Measurements from ENCODE around the gene OR5AU1.
"Not testable (repeated sequence)": the region's sequence is repeated elsewhere in the genome, so short reads cannot be mapped to it uniquely, and the experiment has no call there.

Gene OR5AU1

DNA sequence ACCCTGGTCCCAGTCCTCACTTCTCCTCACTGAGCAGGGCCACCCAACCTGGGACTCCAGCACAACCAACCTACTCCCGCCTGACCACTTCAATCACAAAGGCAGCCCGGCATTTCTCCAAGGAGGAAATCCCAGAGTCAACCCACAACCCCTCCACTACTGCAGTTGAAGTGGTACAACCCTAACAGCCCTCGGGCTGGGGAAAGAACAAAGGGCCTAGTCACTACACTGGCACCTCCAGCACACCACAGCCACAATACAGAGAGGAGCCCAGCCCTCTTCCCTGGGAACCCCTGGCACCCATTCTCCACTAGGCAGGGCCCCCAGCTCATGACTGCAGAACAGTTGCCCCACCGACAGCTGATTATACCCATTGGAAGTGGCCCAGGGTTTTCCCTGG, 13.7 kb upstream of the OR5AU1 start:
- DNase-seq, result no peak

DNA sequence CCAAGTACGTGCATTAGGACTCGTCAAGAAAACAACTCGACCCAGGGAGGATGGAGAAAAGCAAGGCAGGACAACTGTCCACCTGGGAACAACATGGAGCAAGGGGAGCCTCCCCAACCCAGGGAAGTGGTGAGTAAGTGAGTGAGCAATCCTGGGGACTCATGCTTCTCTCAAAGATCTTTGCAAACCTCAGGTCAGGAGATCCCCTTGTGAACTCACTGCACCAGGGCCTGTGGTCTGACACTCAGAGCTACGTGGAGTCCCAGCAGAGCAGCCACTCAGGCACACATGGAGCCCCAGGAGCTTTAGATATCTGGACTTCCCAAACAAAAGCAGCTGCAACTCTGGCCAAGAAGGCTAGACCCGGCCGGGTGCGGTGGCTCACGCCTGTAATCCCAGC, 12.2 kb upstream of the OR5AU1 start:
- DNase-seq, result no peak

DNA sequence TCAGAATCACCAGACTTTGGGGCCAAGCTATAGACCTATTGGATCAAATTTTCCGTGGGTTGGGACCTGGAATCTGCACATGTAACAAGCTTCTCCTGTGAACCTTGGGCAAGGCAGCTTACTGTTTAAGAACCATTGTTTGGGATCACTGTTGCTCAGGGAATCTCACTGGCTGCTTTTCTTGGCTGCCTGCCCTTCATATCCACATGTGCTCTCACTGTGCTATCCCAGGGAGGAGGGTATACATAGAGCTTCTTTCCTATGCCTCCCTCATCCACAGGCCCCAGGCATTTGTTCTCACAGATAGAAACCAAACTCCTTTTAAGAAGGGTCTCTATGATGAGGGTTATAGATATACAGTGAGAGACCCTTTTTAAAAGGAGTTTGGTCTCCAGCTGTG, 9.8 kb upstream of the OR5AU1 start:
- DNase-seq, result not testable (repeated sequence)

DNA sequence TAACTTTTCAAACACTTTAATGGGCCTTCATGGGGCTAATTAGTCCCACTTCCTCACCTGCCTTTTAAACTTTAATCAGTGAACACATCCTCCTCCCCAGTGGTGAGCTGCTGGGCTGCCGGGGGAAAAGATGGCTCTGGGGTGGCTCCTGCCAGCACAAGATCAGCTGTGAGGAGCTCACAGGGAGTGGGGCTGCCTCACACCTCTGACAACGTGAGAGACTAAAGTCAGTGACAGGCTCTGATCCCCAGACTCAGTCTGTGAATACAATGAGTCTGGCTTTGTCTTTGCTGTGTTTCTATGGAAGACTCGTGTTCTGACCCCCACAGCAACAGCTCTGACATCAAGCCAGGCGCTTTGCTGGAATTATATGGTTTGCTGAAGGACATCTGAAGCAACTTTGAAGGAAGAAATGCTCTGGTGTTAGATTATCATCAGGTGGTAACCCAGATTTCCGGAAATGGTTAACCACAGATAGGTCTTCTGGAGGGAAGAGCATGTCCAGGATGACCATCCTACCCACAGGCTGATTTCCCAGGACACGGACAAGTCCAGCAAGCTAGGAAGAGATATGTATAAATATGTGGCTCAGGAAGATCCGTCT, 9.2 kb upstream of the OR5AU1 start:
- not testable (repeated sequence) for DNase-seq

DNA sequence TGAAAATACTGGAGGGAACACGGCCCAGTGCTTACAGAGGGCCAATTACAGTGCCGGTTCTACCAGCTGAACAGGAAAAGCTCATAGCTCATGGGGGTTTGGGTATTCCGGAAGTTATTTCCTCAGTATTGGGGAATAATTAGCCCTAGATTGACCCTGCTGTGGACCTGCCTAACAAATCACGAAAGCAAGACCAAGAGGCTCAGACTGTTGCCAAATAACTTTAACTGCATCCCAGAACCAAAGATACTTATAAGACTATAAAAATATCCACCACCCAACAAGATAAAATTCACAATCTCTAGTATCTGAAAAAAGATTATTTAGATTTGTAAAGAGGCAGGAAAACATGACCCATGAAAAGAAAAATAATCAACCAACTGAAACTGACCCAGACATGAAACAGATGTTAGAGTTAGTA, 8.0 kb upstream of the OR5AU1 start:
- no peak for DNase-seq

DNA sequence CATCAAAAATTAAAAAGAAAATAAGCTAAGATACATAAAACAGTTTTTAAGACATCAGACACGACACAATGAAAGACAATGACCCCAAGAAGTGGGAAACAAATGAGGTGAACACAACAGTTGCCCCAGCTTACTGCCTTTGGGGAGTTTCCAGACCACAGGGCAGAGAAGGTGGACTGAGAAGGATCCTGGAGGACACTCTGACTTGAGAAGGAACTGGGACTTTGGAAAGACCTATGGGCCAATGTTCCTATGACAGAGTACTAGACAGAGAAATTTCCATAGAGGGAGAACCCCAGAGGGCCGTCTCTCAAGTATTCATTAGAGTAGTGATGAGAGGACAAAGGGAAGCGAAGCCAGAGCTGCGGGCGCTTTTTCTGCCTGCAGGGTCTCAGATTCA, 6.2 kb upstream of the OR5AU1 start:
- no peak for DNase-seq

DNA sequence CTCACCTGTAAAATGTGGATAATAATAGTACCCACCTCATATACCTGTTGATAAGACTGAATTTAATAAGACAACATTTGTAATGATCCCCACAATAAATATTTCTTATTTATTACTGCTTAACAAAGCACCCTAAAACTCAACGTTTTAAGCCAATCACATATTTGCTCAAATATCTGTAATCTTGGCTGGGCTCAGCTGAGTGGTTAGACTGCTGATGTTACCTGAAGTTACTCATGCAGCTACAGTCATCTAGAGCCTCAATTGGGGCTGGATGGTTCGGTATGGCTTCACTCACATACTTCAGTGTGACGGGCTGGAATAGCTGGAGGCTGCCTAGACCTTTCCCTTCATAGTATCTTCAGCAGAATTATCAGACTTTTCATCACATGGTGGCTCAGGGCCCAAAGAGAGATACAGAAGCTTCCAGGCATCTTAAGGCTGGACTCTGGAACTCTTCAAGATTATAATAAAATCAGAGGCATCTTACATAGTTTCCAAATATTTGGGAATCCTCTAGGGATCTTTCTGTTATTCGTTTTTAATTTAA, 4.3 kb upstream of the OR5AU1 start:
- DNase-seq, result no peak

DNA sequence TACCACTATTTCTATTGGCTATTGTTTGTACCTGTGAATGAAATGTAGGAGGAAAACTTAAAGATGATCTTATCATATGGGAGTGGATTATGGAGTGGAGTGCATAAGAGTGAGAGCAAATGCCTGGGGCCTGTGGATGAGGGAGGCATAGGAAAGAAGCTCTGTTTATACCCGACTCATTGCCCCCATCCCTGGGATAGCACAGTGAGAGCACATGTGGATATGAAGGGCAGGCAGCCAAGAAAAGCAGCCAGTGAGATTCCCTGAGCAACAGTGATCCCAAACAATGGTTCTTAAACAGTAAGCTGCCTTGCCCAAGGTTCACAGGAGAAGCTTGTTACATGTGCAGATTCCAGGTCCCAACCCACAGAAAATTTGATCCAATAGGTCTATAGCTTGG, 2.3 kb upstream of the OR5AU1 start:
- not testable (repeated sequence) for DNase-seq

DNA sequence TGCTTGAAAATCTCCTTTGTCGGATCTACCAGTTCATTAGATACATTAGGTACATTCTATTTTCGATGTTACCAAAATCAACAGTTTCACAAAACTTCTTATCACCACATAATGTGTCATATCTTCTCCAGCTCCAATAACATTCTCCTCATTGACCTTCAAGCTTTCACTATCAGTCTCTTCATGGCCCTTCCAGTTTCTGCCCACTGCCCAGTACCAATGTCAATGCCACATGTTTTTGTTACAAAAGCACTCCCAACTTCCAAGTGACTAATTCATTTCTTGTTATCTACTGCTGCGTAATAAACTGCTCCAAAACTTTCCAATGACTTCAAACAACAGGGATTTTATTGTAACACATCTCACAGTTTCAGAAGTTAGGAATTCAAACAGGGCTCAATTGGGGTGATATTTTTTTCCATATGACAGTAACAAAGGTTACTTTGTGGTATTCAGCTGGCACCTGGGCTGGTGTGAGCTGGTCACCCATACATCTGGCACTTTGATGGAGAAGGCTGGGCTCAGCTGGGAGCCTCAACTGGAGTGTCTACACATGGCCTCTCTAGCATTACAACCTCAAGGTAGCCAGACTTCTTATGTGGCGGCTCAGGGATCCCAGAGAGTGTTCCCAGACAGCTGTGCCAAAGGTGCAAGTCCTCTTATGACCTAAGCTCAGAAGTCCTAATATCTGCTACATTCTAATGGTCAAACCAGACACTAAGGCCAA, 6.1 kb downstream of the OR5AU1 start:
- no peak for DNase-seq

DNA sequence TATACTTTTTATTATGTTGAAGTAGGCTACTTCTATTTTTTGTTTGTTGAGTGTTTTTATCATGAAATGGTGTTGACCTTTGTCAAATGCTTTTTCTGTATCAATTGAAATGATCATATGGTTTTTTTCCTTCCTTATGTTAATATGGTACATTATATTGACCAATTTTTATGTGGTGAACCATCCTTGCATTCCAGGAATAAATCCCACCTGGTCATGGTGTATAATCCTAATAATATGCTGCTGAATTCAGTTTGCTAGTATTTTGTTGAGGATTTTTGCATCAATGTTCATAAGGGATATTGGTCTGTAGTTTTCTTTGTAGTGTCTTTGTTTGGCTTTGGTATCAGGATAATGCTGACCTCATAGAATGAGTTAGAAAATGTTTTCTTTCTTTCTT, 10.4 kb downstream of the OR5AU1 start:
- DNase-seq, result no peak

DNA sequence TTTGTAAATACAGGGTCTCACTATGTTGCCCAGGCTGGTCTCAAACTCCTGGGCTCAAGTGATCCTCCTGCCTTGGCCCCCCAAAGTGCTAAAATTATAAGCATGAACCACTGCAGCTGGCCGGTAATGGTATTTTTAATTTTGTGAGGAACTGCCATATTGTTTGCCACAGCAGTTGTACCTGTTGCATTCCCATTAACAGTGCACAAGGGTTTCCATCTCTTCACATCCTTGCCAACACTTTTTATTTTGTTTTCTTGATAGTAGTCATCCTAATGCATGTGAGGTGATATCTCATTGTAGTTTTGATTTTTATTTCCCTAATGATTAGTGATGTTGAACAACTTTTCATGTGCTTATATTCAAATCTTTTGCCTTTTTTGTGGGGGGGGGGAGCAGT, 13.5 kb downstream of the OR5AU1 start:
- no peak for DNase-seq

DNA sequence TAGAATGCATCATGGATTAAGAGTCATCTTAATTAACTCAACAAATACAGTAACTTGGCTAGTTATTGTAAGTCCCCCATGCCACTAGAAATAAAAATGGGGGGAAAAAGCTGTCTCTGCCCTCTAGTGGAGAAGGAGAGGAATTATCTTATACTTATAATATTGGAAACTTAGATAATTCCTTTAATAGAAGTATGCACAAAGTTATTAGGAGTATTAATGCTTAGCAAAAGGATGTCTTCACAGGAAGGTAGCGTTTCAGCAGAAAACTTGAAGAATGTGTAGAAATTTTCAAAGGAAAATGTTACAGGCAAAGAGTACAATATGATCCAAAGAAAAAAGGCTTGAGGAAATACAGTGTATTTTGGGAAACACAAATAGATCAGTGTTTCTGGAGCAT, 19.8 kb downstream of the OR5AU1 start:
- DNase-seq, result no peak

DNA sequence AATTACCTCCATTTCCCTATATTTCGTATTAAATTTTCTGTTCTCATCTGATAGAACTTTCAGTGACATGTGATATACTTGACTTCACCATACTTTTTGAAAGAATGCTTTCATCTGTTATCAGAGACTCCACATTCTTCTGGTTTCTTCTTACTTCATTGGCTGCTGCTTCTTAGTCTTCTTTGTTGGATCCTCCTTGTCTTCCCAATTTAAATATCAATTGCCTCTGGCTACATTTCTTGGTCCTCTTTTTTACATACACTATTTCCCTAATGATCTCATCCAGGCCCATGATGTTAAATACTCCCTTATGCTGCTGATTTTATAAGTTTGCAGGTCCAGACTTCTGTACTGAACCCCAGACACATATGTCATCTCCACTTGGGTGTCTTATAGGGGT, 22.0 kb downstream of the OR5AU1 start:
- DNase-seq, result no peak

DNA sequence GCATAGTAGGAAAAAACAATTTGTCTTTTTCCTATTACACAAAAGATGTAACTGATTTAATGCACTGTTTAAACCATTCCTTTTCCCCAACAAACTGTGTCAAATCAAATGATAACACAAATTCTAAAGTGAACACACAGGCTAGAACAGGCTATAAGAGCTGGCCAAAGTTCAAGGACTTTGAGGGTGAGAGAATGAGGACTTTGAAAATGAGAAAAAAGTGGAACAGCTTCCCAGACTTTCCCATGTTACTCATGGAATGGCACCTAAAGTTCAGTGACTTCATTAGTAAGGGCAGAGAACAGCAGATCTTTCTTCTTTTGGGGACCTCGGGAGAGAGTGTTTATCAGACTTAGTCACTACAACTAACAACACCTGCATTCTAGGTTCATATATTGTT, 32.4 kb downstream of the OR5AU1 start:
- DNase-seq, result no peak

DNA sequence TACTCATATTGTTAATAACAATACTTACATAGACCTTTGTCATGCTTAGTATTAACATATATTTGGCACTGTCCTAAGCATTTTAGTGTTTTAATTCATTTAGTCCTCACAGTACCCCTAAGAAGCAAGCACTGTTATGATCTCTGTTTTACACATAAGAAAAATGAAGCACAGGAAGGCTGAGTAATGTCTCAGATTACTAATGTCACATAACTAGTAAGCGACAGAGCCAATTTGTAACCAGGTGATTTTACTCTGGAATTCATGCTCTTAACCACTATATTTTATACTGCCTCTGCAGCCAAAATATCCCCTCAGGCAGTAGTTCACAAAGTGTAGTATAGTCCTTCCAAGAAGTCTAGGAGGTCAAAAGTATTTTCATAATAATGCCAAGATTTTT, 34.7 kb downstream of the OR5AU1 start:
- DNase-seq, result no peak

DNA sequence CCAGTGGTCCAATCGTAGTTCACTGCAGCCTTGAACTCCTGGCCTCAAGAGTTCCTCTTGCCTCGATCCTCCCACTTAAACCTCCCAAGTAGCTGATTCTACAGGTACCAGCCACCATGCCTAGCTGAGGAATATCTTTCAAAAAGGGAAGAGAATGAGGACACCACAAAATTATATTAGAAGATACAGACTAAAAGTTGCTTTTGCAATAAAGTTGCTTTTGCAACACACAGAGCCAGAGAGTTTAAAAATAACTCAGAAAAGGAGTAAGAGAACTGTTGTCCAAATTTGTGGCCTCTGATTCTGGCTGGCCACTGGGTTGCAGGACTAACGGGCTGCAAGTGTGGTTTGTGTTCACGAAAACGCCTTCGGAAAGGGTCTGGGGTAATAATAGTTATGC, 35.2 kb downstream of the OR5AU1 start:
- no peak for DNase-seq

DNA sequence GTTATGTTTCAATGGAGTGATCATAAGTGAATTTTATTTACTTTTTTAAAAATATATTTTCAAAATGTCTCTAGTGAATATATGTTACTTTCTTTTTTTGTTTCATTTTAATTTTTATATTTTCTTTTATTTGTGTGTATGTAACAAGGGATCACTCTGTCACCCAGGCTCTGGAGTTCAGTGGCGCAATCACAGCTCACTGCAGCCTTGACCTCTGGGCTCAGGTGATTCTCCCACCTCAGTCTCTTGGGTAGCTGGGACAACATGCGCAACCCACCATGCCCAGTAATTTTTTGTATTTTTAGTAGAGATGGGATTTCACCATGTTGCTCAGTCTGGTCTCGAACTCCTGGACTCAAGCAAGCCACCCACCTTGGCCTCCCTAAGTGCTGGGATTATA, 36.9 kb downstream of the OR5AU1 start:
- DNase-seq, result no peak

DNA sequence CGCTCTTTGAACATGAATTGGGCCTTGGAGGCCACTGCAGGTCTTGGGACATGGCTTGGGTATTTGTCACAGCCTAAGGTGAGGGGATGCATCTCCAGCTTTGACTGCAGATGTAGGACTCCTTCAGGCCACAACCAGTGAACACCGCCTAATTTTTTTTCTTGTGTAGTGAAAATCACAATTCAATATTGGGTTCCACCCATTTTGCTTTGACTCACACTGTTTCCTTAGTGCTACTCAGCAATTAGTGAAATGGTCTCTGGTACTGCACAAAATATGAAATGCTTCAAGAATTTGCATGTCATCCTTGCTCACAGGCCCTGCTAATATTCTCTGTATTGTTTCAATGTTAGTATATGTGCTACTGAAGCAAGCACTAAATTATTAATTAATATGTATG, 42.5 kb downstream of the OR5AU1 start:
- DNase-seq, result no peak

DNA sequence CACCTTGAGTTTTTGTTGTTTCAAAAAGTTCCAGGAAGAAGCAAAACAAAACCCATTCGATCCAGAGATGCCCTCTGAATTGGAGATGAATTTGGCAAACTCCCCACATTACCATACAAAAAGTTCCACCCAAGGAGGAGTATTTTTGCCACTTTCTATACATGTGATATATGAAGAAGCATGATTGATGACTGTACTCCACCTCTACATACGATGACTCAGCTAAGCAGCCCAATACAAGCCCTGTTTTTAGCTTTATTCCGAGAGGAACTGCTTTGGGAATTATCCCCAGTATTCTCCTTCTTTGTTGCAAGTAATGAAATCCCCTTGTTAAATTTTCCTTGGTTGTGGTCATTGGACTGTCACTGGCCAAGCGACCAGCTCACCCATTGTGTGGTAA, 43.6 kb downstream of the OR5AU1 start:
- DNase-seq, result no peak

DNA sequence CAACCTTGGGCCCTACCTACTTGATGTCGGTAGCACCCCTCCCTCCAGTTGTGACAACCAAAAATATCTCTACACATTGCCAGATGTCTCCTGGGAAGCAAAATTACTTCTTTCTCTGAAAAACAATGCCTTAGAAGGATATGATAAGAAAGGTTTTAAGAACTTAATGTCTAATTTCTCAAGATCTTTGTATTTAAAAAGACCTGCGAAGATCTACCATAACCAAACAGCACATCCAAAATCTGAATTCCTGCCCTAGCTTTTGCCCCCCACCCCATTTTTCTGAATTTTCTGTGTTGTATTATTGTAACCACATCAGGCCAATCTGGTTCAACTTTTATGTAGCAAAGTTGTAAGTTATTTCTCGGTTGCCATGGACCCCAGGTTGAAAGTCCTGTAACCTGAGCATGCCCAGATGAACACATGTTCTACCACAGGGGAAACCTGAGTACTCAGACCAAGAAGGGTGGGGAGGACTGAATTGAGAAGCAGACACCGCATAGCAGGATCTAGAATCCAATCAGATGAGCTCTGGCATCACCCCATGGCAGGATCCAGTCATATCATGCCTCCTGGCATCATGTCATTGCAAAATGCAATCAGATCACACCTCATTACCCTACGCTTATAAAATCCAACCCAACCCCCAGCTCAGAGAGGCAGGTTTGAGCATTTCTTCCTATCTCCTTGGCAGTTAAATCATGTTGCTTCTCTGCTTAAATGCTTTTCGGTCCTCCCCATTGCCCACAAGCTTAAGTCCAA, 46.3 kb downstream of the OR5AU1 start:
- no peak for DNase-seq

DNA sequence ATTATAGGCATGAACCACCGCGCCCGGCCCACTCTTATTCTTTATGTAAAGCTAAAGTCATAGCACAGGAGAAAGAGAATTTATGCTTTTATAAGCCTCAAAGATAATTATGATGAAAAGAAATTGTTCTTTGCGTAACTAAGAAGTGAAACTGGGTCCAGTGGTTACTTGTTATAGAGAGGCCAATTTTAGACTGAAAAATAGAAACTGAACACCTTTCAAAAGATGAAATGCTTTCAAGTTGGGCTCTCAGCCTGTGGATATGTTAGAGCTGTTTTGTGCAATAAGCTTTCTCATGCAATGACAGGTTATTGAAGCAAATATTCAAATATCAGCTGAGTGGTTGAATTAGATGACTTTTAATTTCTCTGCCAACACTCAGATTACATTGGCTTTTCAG, 47.1 kb downstream of the OR5AU1 start:
- no peak for DNase-seq

DNA sequence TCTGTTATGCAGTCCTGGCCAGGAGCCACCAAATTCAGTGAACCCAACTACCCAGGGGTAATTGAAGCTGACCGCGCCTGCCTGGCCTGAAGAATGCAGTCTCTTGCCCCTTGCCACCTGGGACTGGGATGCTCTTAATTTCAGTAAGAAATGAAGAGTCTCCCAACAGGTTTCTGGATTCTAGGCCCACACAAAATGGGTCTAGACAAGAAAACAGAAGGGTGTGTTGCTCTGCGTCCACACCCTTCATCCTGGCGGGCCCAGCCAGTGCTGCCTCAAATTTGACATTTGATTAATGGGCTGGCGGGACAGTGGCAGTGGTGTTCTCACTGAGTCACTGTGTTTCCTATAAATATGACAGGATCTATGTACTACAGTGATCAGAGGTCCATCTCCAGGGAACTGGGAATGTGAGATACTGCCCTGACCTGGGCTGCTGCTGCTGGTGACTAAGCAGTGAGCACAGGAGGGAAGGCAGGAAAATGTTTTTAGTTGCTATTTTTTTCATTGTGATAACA, 48.5 kb downstream of the OR5AU1 start:
- DNase-seq, result no peak

DNA sequence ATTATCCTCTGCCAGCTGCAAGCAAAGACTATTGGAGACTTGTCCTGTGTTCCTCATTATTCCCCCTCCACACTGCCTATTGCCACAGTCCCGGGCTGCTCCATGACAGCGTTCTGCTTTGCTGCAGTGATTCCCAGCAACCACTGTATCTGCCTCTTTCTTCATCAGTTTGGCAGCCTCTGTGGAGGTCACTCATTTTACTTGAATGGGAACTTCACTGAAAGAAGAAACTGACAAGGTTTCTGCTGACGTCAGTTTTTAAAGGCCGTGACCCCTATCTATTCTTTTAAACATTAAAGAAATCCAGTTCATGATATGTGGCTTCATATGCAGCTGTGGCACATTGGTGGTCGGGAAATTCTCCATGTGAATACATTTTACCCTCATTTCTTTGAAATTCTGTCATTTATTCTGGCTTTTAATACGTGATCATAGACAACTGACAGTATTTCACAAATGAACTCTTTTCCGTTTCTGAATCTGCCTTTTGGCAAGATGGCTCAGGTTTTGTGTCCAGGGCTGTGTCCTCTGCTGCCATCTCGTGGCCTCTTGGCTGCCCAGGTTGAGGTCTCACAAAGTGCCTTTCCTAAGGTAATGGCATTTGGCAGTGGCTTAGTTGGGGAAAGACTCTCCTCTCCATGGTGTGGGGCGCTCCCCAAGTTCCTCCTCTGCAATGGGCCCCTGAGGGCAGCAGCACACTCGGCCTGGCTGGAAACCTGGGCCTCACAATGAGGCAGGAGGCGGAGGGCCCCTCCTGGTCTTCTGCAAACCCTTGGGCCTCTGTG, 49.2 kb downstream of the OR5AU1 start:
- DNase-seq, result no peak

All from cortex of kidney (tissue), 1 donor.